Measurements from ENCODE around the gene PPP3R1.

PPP3R1 gene

GRCh38 chr2:68230241-68231060 is 21.9 kb downstream of the PPP3R1 start:
- no peak for DNase-seq

- no peak for DNase-seq
Measured at GRCh38 chr2:68226794-68227193, 25.5 kb downstream of the PPP3R1 start.

DNA sequence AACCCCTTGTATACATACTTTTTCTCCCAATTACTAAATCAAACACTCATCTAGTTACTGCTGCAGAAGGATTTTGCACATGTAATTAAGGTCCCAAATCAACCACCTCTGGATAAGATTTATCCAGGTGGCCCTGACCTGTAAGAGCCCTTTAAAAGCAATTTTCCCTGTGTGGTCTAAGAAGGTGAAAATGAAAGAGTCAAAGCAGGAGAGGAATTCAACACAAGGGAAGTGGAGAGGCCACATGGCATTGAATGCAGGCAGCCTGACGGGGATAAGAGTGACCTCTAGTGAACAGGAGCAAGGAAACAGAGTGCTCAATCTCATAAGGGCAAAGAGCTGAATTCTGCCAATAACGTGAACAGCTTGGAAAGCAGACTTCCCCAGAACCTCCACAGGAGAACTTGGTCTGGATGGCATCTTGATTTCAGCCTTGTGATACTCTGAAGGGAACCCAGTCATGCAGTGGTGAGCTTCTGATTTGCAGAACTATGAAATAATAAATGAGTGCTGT is 27.2 kb downstream of the PPP3R1 start:
- DNase-seq: peak; percentile 11

DNA sequence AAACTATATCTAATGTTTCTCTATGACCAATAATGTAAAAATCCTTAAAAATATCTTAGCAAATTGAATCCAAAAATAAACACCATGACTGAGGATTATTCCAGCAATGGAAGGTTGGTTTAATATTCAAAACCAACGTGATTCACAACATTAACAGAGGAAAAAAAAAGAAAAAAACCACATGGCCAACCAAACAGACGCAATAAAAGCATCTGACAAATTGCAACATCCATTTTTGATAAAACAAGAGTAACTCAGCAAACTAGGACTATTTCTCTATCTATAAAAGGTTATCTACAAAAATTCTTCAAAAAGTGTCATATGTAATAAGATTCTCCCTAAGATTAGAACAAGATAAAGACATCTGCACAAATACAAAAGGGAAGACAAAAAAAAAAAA is 28.9 kb downstream of the PPP3R1 start:
- DNase-seq: no peak

DNA sequence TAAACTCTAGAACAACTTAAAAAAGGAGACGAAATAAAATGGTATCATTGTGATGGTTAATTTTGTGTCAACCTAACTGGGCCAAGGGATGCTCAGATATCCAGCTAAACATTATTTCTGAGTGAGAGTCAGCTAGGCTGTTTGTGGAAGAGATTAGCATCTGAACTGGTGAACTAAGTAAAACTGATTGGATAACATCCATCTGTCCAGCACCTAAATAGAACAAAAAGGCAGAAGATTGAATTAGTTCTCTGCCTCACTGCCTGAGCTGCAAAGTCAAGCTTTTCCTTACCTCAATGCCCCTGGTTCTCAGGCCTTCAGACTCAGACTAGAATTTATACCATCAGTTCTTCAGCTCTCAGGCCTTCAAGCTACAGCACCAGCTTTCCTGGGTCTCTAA is 30.0 kb downstream of the PPP3R1 start:
- DNase-seq: no peak

GRCh38 chr2:68218343-68218901 is 33.9 kb downstream of the PPP3R1 start:
- no peak for DNase-seq

DNA sequence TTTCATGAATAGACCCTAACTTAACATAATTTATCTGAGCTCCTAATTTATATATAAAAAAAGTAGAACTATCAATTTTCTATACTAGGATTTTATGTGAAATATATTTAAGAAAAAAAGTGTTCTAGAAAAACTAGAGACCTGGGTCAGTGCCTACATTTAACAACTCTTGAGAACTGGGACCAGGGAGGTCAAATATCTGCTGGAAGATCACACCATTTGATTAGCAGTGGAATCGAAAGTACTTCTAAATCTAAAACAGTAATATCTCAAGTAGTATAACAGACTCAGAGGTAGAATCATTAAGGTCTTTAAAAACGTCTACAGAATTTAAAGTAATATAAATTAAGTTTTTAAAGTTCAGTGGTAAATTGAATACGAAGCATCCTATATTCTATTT is 34.6 kb downstream of the PPP3R1 start:
- DNase-seq: no peak

DNA sequence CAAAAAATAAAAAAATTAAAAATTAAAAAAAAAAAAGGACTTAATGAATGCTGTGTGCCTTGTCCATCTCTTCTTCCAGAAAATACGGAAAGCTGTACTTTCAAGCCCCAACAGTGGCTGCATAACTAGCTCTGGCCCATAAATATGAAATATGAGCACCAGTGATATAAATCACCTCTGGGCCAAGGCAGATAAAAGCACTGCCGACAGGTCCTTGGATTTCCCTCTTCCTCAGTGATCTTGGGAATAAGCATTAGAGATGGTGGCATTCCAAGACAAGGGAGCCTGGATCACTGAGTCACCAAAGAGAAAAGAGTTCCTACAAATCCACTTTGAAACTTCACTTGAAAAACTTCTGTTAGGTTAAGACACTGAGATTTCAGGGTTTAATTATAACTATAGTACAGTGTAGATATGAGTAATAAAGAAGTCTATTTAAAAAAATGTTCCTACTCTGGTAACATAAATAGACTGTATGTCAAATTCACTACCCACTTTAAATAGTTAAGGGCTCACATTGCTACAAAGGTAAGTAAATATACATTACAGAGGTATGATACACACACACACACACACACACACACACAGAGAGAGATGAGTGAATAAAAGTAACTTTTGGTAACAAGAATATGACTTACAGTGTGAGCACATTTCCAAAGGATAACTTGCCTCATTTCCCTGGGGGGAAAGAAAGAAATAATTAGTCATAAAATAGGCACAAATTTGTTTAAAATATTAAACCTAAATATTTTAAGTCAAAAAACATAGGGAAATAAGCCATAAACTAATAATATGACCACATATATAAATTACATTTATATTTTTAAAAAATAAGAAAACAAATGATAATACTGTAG is 35.6 kb downstream of the PPP3R1 start:
- DNase-seq: no peak

DNA sequence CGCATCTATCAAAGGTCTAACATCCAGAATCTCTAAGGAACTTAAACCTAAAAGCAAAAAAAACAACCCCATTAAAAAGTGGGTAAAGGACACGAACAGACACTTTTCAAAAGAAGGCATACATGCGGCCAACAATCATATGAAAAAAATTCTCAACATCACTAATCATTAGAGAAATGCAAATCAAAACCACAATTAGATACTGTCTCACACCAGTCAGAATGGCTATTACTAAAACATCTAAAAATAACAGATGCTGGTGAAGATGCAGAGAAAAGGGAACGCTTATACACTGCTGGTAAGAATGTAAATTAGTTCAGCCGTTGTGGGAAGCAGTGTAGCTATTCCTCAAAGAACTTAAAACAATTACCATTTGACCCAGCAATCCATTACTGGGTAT is 38.0 kb downstream of the PPP3R1 start:
- DNase-seq: no peak

DNA sequence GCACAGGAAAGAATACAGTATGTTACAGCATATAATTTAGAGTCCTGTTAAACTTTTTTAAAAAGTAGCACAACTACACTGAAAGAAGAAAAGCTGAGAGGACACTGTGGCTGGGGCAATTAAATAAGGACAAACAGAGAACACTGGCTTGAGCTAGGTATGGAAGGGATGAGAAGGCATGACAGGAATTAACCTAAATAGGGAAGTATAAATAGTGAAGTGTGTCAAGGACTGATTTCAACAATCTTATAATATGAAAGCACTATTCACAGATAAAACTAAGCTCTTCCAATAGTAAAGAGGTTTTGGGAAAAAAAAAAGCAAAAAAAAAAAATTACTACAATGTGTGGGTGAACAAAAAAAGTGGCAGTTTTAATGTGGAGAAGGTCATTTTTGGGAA is 45.5 kb downstream of the PPP3R1 start:
- DNase-seq: no peak

DNA sequence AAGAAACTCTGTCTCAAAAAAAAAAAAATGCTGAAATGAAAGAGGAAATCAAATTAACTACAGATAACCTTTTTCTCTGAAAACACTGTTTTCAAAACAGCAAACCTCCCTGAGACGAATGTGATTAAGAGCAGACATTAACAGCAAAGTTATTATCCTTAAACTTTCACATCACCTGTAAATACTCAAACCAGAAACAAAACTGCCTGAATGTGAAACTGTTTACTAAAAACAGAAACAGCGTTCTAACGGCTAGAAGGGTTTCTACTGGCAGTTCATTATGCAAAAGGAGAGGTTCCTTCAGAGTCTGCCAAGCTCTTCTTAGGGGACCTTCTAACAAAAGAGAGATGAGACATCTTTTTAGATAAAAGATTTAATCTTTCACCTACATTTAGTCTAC is 48.7 kb downstream of the PPP3R1 start:
- no peak for DNase-seq

DNA sequence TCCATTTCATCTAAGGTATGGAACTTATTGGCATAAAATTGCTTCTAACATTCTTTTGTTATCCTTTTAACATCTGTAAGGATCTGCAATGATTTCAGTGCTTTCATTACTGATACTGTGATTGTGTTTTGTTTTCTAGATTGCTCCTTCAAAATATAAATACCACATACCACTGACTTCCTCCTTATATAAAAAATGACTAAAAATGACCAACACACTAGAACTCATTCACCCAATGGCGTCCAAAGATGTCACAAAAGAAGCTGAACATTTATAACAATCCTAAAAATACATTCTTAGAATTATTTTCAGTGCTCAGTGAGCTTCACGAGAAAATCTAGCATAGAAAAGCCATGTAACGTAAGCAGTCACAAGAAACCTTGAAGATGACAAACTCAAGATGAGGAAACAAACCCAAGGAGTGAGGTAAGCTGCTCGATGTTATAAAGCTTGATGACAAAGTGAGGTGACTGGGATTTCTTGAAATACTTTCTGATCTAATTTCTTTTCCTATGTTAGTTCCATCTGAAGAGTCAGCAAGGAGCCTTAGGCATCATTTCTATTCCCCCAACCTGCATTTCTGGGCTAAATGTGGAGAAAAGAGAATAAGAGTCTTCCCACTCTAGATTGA is 52.1 kb downstream of the PPP3R1 start:
- no peak for DNase-seq

DNA sequence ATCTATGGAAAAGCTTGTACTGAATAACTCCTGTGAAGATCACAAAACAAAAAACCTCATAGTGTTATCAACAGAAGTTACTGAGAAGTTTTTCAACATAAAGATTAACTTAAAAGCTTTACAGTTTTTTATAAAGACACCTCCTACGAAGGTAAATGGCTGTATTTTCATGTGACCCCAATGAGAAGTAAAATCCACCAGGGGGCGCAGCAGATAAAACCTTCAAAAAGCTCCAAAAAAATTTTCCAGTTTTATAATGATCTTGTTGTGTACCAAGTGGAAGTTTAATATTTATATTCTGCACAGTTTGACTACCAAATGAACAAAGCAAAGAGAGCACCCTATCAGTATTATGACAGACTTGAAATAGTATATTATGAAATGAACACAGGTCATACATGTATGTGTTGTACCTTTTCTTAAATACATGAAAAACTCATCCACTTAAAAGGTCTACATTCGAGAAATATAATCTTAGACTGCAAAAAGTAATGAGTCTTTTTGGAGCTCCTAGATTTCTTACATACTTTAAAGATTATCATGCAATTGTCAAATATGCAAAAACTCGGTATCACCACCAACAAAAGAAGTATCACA is 56.1 kb downstream of the PPP3R1 start:
- no peak for DNase-seq

GRCh38 chr2:68195096-68195495 is 57.2 kb downstream of the PPP3R1 start:
- DNase-seq: no peak

- no peak for DNase-seq
Measured at GRCh38 chr2:68193787-68194372, 58.5 kb downstream of the PPP3R1 start.

DNA sequence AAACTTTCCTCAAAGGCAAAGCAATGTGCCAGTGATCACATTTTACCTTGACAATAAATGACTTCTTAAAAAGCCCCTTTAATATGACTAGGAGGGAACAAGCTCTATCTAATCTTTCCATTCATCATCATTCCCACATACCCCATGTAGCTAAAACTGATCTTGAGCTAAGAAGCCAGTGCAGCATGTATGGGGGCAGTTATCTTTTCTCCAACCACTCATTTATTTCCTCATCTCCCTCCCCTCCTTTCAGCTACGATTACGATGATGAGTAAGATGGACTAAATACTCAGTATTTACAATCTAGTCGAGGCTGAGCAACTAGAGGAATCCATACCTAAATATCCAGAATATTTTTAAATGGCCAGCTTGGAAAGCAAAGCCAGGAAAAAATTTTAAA is 59.2 kb downstream of the PPP3R1 start:
- no peak for DNase-seq

GRCh38 chr2:68190991-68191731 is 61.2 kb downstream of the PPP3R1 start:
- DNase-seq: no peak

DNA sequence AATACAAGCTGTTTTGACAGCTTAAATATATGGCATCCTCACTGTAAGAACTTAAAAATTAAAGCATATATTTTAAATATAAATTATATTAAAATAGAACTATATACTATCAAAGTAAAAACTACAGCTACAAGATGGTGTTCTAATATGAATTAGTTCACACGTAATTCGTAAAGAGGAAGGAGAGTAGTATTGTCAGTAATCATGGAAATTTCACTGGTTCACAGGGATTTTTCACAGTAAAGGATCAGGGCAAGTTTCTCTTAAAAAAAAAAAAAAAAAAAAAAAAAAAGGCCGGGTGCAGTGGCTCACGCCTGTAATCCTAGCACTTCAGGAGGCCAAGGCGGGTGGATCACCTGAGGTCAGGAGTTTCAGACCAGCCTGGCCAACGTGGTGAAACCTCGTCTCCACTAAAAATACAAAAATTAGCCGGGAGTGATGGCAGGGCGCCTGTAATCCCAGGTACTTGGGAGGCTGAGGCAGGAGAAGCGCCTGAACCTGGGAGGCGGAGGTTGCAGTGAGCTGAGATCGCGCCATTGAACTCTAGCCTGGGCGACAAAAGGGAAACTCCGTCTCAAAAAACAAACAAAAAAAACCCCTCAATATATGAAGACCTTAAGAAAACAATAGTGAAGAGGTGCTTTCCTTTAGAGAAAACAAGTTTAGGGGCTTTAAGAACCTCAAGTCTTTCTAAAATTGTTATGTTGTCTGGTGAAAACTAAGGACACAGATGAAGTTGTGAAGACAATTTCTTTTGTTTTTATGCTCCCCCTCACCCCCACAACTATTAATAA is 62.1 kb downstream of the PPP3R1 start:
- DNase-seq: no peak

- no peak for DNase-seq
Measured at GRCh38 chr2:68188831-68189230, 63.5 kb downstream of the PPP3R1 start.

- no peak for DNase-seq
Measured at GRCh38 chr2:68187329-68187728, 65.0 kb downstream of the PPP3R1 start.

Data from NCI-H774 (cell line).